Omental fat pad (tissue), 4 donors: Measurements from ENCODE around the gene ARHGEF37. TPM values are rescaled to one million over a fixed set of nuclear protein-coding genes. Genes with fewer than 3 reads are reported as not detected.
"Not testable (repeated sequence)": the region's sequence is repeated elsewhere in the genome, so short reads cannot be mapped to it uniquely, and the experiment has no call there.

Experiments
- ATAC-seq: fragments of 150-250 bp; one replicate; pipeline ENCODE4 v1.9.1; 2016; ENCODE audit warnings: mild to moderate bottlenecking, moderate library complexity; ENCODE audit not compliant: low FRiP score
- DNase-seq: peaks from one replicate; pipeline ENCODE4 v3.0.0-alpha.2; 2019; ENCODE audit warnings: low spot score
- CTCF ChIP-seq, 3 donors: fragments of 450-650 bp; IDR thresholded peaks; one replicate each; pipeline ENCODE4 v1.5.1; 2016 to 2017; ENCODE audit warnings: antibody characterized with exemption in 3 of 3, mild to moderate bottlenecking in 3 of 3, moderate library complexity in 2 of 3
- total RNA-seq, 4 donors: library from RNA; depleted of rRNA; stranded (reverse); fragments of >200 nt; gene quantifications; one replicate each; pipeline ENCODE4 v1.1.0, GENCODE V29; 2016

The ARHGEF37 gene
- total RNA-seq, 4 donors from 2014 or later, result 3.1 to 8.5 (median 4.6) TPM

GRCh38 chr5:149645725-149646124, 64.4 kb downstream of the ARHGEF37 start:
- ATAC-seq, result no peak
- TF ChIP-seq CTCF (IDR thresholded peaks at IDR 0.05), result no peak
- no peak for DNase-seq

GRCh38 chr5:149646564-149646963, 65.3 kb downstream of the ARHGEF37 start:
- DNase-seq, result no peak
- ATAC-seq, result no peak
- no peak for TF ChIP-seq CTCF (IDR thresholded peaks at IDR 0.05)

GRCh38 chr5:149647334-149647733, 66.0 kb downstream of the ARHGEF37 start:
- DNase-seq, result no peak
- no peak for TF ChIP-seq CTCF (IDR thresholded peaks at IDR 0.05)
- ATAC-seq, result no peak

GRCh38 chr5:149648464-149649393, 67.4 kb downstream of the ARHGEF37 start:
- ATAC-seq, DNase-seq: not testable (repeated sequence)

- DNase-seq, ATAC-seq: not testable (repeated sequence)
These were observed 68.4 kb downstream of the ARHGEF37 start for GRCh38 chr5:149649730-149650129.

GRCh38 chr5:149651686-149652085, 70.4 kb downstream of the ARHGEF37 start:
- TF ChIP-seq CTCF (IDR thresholded peaks at IDR 0.05), result no peak
- ATAC-seq, result no peak

GRCh38 chr5:149652697-149653096, 71.4 kb downstream of the ARHGEF37 start:
- ATAC-seq (no peak), DNase-seq (no peak)
- no peak for TF ChIP-seq CTCF (IDR thresholded peaks at IDR 0.05)

More at GRCh38 chr5:149651686-149652085, 70.4 kb downstream of the ARHGEF37 start:
- no peak for DNase-seq

- ATAC-seq, result no peak
- no peak for DNase-seq
- TF ChIP-seq CTCF (IDR thresholded peaks at IDR 0.05), result no peak
These were observed 72.9 kb downstream of the ARHGEF37 start for GRCh38 chr5:149654231-149654630.
